CD4-positive, alpha-beta T cell (primary cell): ENCODE results near the gene GEMIN7. TPM values are rescaled to one million over a fixed set of nuclear protein-coding genes. Genes with fewer than 3 reads are reported as not detected.

Experiments used
- ATAC-seq: fragments of 200-7000 bp; cut with Tn5 transposase; one replicate; pipeline ENCODE4 v1.10.0; 2022; ENCODE audit warnings: mild to moderate bottlenecking; ENCODE audit not compliant: poor library complexity
- CTCF ChIA-PET: fragments of 350-600 bp; sonication (Branson Sonifier 250); formaldehyde crosslinking; loops from one replicate; lab custom pipeline; 2021; ENCODE audit warnings: antibody characterized with exemption, inconsistent platforms; lab: Charles Lee
- POLR2A ChIA-PET: fragments of 350-600 bp; sonication (Branson Sonifier 250); formaldehyde crosslinking; loops from one replicate; lab custom pipeline; 2021; ENCODE audit warnings: antibody characterized with exemption, inconsistent platforms; lab: Charles Lee
- DNase-seq, 14 experiments: peaks; one replicate each; pipeline ENCODE4 v3.0.0-alpha.2; 2013 to 2020; ENCODE audit warnings: mixed read lengths in 2 of 14
- H3K27ac ChIP-seq, 2 donors: one replicate each; pipeline versions ENCODE4 v1.5.1 to v1.7.0; 2013; ENCODE audit warnings: low read length in 2 of 2, low read depth in 1 of 2, mild to moderate bottlenecking in 1 of 2
- H3K27me3 ChIP-seq, 2 experiments: 1 replicate in 1 of 2; 2 replicates in 1 of 2; pipeline versions ENCODE4 v1.6.1 to v1.7.0; 2013; ENCODE audit warnings: low read length in 2 of 2, control low read depth in 1 of 2, mild to moderate bottlenecking in 1 of 2, moderate library complexity in 1 of 2; ENCODE audit not compliant: insufficient read depth in 2 of 2, control insufficient read depth in 1 of 2
- H3K36me3 ChIP-seq: one replicate; pipeline ENCODE4 v1.6.1; 2013; ENCODE audit warnings: low read length, control low read depth; ENCODE audit not compliant: insufficient read depth
- H3K4me1 ChIP-seq: one replicate; pipeline ENCODE4 v1.6.1; 2013; ENCODE audit warnings: low read length, control low read depth; ENCODE audit not compliant: insufficient read depth
- H3K4me3 ChIP-seq: one replicate; pipeline ENCODE4 v1.5.1; 2013; ENCODE audit warnings: mild to moderate bottlenecking, low read length, moderate library complexity
- H3K9me3 ChIP-seq, 2 experiments: 1 replicate in 1 of 2; 2 replicates in 1 of 2; pipeline versions ENCODE4 v1.6.1 to v1.7.0; 2013; ENCODE audit warnings: low read length in 2 of 2, mild to moderate bottlenecking in 2 of 2, control low read depth in 1 of 2, moderate library complexity in 1 of 2; ENCODE audit not compliant: control insufficient read depth in 1 of 2, insufficient read depth in 1 of 2
- H3K27ac Mint-ChIP-seq: one replicate; pipeline ENCODE4 v1.8.0; 2020; ENCODE audit warnings: mixed read lengths
- H3K27me3 Mint-ChIP-seq: one replicate; pipeline ENCODE4 v1.8.0; 2021; ENCODE audit warnings: mixed read lengths
- H3K36me3 Mint-ChIP-seq: one replicate; pipeline ENCODE4 v1.8.0; 2021; ENCODE audit warnings: low read depth, mixed read lengths
- H3K4me1 Mint-ChIP-seq: one replicate; pipeline ENCODE4 v1.8.0; 2021; ENCODE audit warnings: low read depth, mixed read lengths
- H3K4me3 Mint-ChIP-seq: one replicate; pipeline ENCODE4 v1.8.0; 2020; ENCODE audit warnings: mild to moderate bottlenecking, mixed read lengths
- H3K9me3 Mint-ChIP-seq: one replicate; pipeline ENCODE4 v1.8.0; 2020; ENCODE audit warnings: mixed read lengths
- intact Hi-C, 2 experiments: fragments of 100-400 bp; cut with DNase I in 1 of 2; cut with micrococcal nuclease in 1 of 2; formaldehyde crosslinking; loops; one replicate each; pipeline versions ENCODE4 v1.15.1 to v1.9.0; 2023 to 2025; cut with DNase I, micrococcal nuclease
- total RNA-seq, 174 experiments: library from RNA in 2 of 174; stranded (reverse) in 2 of 174; gene quantifications; one replicate each; pipeline ENCODE4 v1.2.3 and lab custom pipeline; 2021 to 2026
- TF ChIP-seq, protein P1 (sequence below): fragments of 200-600 bp; IDR thresholded peaks from one replicate; pipeline ENCODE4 v1.8.0; 2022; ENCODE audit warnings: antibody characterized with exemption, mild to moderate bottlenecking

GEMIN7 gene
- total RNA-seq, 2 experiments from 2014 or later = 4.0 to 4.8 TPM

DNA sequence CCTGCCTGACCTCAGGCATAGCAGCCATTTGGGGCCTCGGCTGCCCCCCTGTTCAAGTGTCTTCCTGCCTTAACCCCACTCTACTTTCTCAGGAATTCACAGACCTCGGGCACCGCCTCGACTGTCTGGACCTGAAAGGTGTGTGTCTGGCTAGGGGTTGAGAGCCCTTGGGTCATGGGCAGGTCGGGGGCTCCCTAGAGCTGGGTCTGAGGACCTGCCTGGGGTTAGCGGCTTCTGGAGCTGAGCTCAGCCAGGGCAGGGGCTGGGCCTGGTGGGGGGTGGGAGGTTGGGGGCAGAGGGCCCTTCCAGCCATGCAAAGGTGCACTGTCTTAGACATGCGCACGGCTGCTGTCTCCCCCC is 61.1 kb downstream of the GEMIN7 start:
- Mint-ChIP-seq H3K9me3 (no peaks in the 10 kb centered on the region), H3K27ac (no peak overlapping the region), H3K4me3 (no peak overlapping the region), H3K36me3 (peaks cover 17% of the 10 kb centered on the region), H3K4me1 (no peaks in the 10 kb centered on the region), H3K27me3 (no peaks in the 10 kb centered on the region)
- H3K27ac ChIP-seq = no peak overlapping the region
- H3K27me3 ChIP-seq = no peaks in the 10 kb centered on the region
- TF ChIP-seq, protein P1, sequence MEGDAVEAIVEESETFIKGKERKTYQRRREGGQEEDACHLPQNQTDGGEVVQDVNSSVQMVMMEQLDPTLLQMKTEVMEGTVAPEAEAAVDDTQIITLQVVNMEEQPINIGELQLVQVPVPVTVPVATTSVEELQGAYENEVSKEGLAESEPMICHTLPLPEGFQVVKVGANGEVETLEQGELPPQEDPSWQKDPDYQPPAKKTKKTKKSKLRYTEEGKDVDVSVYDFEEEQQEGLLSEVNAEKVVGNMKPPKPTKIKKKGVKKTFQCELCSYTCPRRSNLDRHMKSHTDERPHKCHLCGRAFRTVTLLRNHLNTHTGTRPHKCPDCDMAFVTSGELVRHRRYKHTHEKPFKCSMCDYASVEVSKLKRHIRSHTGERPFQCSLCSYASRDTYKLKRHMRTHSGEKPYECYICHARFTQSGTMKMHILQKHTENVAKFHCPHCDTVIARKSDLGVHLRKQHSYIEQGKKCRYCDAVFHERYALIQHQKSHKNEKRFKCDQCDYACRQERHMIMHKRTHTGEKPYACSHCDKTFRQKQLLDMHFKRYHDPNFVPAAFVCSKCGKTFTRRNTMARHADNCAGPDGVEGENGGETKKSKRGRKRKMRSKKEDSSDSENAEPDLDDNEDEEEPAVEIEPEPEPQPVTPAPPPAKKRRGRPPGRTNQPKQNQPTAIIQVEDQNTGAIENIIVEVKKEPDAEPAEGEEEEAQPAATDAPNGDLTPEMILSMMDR = no peak
- H3K4me1 ChIP-seq = no peaks in the 10 kb centered on the region
- intact Hi-C loops = no loop called here
- DNase-seq (no peak), ATAC-seq (no peak)
- peaks cover 33% of the 10 kb centered on the region for H3K36me3 ChIP-seq
- ChIA-PET CTCF (no interaction called here), POLR2A (no interaction called here)
- no peak overlapping the region for H3K4me3 ChIP-seq
- H3K9me3 ChIP-seq = no peaks in the 10 kb centered on the region

- Mint-ChIP-seq H3K27me3 (no peaks in the 10 kb centered on the region), H3K4me1 (no peaks in the 10 kb centered on the region), H3K9me3 (no peaks in the 10 kb centered on the region), H3K27ac (no peak overlapping the region), H3K36me3 (peaks cover 17% of the 10 kb centered on the region), H3K4me3 (no peak overlapping the region)
- ATAC-seq (no peak), DNase-seq (no peak)
- Histone ChIP-seq H3K36me3 (peaks cover 33% of the 10 kb centered on the region), H3K4me1 (no peaks in the 10 kb centered on the region), H3K4me3 (no peak overlapping the region), H3K9me3 (no peaks in the 10 kb centered on the region), H3K27ac (no peak overlapping the region), H3K27me3 (no peaks in the 10 kb centered on the region)
- intact Hi-C loops = no loop called here
- CTCF ChIA-PET = no interaction called here
- TF ChIP-seq, protein P1 = no peak
- POLR2A ChIA-PET = no interaction called here
Measured at GRCh38 chr19:45140533-45140932, 61.5 kb downstream of the GEMIN7 start.

Other genes with a start within 250 kb of the GEMIN7 start
- 1 to 10 TPM; 1.8 to 1.9 TPM for gene NECTIN2, start 233.0 kb upstream of the GEMIN7 start, total RNA-seq
- 10 to 100 TPM; 25.4 to 26.8 TPM for gene TOMM40, start 188.0 kb upstream of the GEMIN7 start, total RNA-seq
- 1 to 10 TPM; 4.5 to 5.2 TPM for gene APOE, start 173.5 kb upstream of the GEMIN7 start, total RNA-seq
- gene APOC1, start 164.7 kb upstream of the GEMIN7 start, total RNA-seq = not detected
- gene APOC4, start 137.0 kb upstream of the GEMIN7 start, total RNA-seq = not detected
- gene APOC2, start 133.2 kb upstream of the GEMIN7 start, total RNA-seq = not detected
- 10 to 100 TPM; 71.0 to 72.7 TPM for gene CLPTM1, start 123.9 kb upstream of the GEMIN7 start, total RNA-seq
- 10 to 100 TPM; 91.6 to 92.5 TPM for gene RELB, start 77.8 kb upstream of the GEMIN7 start, total RNA-seq
- 100 to 1,000 TPM; 152 to 154 TPM for gene CLASRP, start 40.2 kb upstream of the GEMIN7 start, total RNA-seq
- 1 to 10 TPM; 2.0 to 2.4 TPM for gene ZNF296, start 2.8 kb upstream of the GEMIN7 start, total RNA-seq
- gene PPP1R37, start 13.9 kb downstream of the GEMIN7 start, total RNA-seq = 10 to 100 TPM; 17.2 to 19.6 TPM
- gene NKPD1, start 81.7 kb downstream of the GEMIN7 start, total RNA-seq = under 1 TPM; 0.73 to 0.91 TPM
- gene TRAPPC6A, start 99.0 kb downstream of the GEMIN7 start, total RNA-seq = 10 to 100 TPM; 32.0 to 38.8 TPM
- gene BLOC1S3, start 99.5 kb downstream of the GEMIN7 start, total RNA-seq = 10 to 100 TPM; 14.7 to 18.8 TPM
- not detected for gene EXOC3L2, start 166.1 kb downstream of the GEMIN7 start, total RNA-seq
- gene MARK4, start 172.0 kb downstream of the GEMIN7 start, total RNA-seq = 10 to 100 TPM; 18.1 to 19.8 TPM
- gene CKM, start 243.6 kb downstream of the GEMIN7 start, total RNA-seq = not detected